ENCODE results near the gene AATK. TPM values are rescaled to one million over a fixed set of nuclear protein-coding genes. Genes with fewer than 3 reads are reported as not detected.

Gene AATK
- total and polyA plus RNA-seq, 11 donors: 1.3 to 12.0 (median 9.3) TPM

- Histone ChIP-seq H3K36me3 (peaks cover 0 to 7% (median 0%) of the 10 kb centered on the region in 9 donors), H3K4me1 (peaks cover 0 to 6% (median 0%) of the 10 kb centered on the region in 12 donors), H3K27me3 (peaks cover 0 to 6% (median 0%) of the 10 kb centered on the region in 9 donors), H3K9me3 (no peaks in the 10 kb centered on the region), H3K27ac (no peak overlapping the region), H3K4me3 (no peak overlapping the region)
- ATAC-seq (no peak), DNase-seq (no peak)
- WGBS, 4 donors: 36 to 48% (median 42%) methylated on average over 7 to 15 of the region's 15 CpGs
- no peak for TF ChIP-seq POLR2A (IDR thresholded peaks at IDR 0.05)
- TF ChIP-seq CTCF (IDR thresholded peaks at IDR 0.05): no peak
- intact Hi-C loops (cut with DNase I): no loop called here
Observed at GRCh38 chr17:81184555-81184954, 18.5 kb upstream of the AATK start.

GRCh38 chr17:81183807-81184206, 17.8 kb upstream of the AATK start:
- Histone ChIP-seq H3K27me3 (peaks cover 0 to 6% (median 0%) of the 10 kb centered on the region in 9 donors), H3K36me3 (no peaks in the 10 kb centered on the region), H3K27ac (no peak overlapping the region), H3K9me3 (no peaks in the 10 kb centered on the region), H3K4me3 (no peak overlapping the region), H3K4me1 (peaks cover 0 to 6% (median 0%) of the 10 kb centered on the region in 12 donors)
- DNase-seq (no peak), ATAC-seq (no peak)
- TF ChIP-seq CTCF (IDR thresholded peaks at IDR 0.05) (no peak), POLR2A (IDR thresholded peaks at IDR 0.05) (no peak)
- intact Hi-C loops (cut with DNase I): no loop called here
- 90 to 95% (median 91%) methylated on average over 11 of the region's 11 CpGs for WGBS, 4 donors

- 86 to 92% (median 89%) methylated on average over 10 of the region's 10 CpGs for WGBS, 4 donors
- ATAC-seq (no peak), DNase-seq (no peak)
- Histone ChIP-seq H3K27me3 (peaks cover 0 to 6% (median 0%) of the 10 kb centered on the region in 9 donors), H3K27ac (no peak overlapping the region), H3K36me3 (no peaks in the 10 kb centered on the region), H3K4me3 (no peak overlapping the region), H3K4me1 (peaks cover 0 to 6% (median 0%) of the 10 kb centered on the region in 12 donors), H3K9me3 (no peaks in the 10 kb centered on the region)
- intact Hi-C loops (cut with DNase I): no loop called here
- TF ChIP-seq CTCF (IDR thresholded peaks at IDR 0.05) (no peak), POLR2A (IDR thresholded peaks at IDR 0.05) (no peak)
Observed at GRCh38 chr17:81183316-81183715, 17.3 kb upstream of the AATK start.

- DNase-seq: no peak
- ATAC-seq: no peak
- intact Hi-C loops (cut with DNase I): no loop called here
- Histone ChIP-seq H3K4me3 (no peak overlapping the region), H3K27me3 (peaks cover 0 to 6% (median 0%) of the 10 kb centered on the region in 9 donors), H3K9me3 (no peaks in the 10 kb centered on the region), H3K36me3 (no peaks in the 10 kb centered on the region), H3K27ac (no peak overlapping the region), H3K4me1 (peaks cover 0 to 6% (median 0%) of the 10 kb centered on the region in 12 donors)
- WGBS, 4 donors: 79 to 86% (median 83%) methylated on average over 2 to 5 of the region's 5 CpGs
- TF ChIP-seq CTCF (IDR thresholded peaks at IDR 0.05) (no peak), POLR2A (IDR thresholded peaks at IDR 0.05) (no peak)
Observed at GRCh38 chr17:81182596-81182995, 16.6 kb upstream of the AATK start.
